HG03097 (cell line): Measurements from ENCODE around the gene OR1F1.
"Not testable (repeated sequence)": the region's sequence is repeated elsewhere in the genome, so short reads cannot be mapped to it uniquely, and the experiment has no call there.

ENCODE experiments used
- ATAC-seq: cut with Tn5 transposase; IDR thresholded peaks from one replicate; pipeline ENCODE4 v1.9.1; 2021; ENCODE audit not compliant: unreplicated experiment, low FRiP score

The OR1F1 gene

GRCh38 chr16:3195975-3196374, 8.0 kb downstream of the OR1F1 start:
- no peak for ATAC-seq

GRCh38 chr16:3197694-3198333, 9.8 kb downstream of the OR1F1 start:
- ATAC-seq = not testable (repeated sequence)

- no peak for ATAC-seq
These were observed 10.5 kb downstream of the OR1F1 start for GRCh38 chr16:3198334-3199072.

- ATAC-seq = no peak
These were observed 15.0 kb downstream of the OR1F1 start for GRCh38 chr16:3202903-3203539.

- not testable (repeated sequence) for ATAC-seq
These were observed 17.9 kb downstream of the OR1F1 start for GRCh38 chr16:3205939-3206338.

- ATAC-seq = no peak
These were observed 19.3 kb downstream of the OR1F1 start for GRCh38 chr16:3207086-3207953.

- ATAC-seq = no peak
These were observed 24.0 kb downstream of the OR1F1 start for GRCh38 chr16:3212006-3212405.

GRCh38 chr16:3212567-3212966, 24.6 kb downstream of the OR1F1 start:
- ATAC-seq = no peak

- no peak for ATAC-seq
These were observed 27.0 kb downstream of the OR1F1 start for GRCh38 chr16:3214904-3215600.

- ATAC-seq = no peak
These were observed 27.7 kb downstream of the OR1F1 start for GRCh38 chr16:3215601-3216262.

- no peak for ATAC-seq
These were observed 28.2 kb downstream of the OR1F1 start for GRCh38 chr16:3216263-3216640.

- ATAC-seq = no peak
These were observed 32.8 kb downstream of the OR1F1 start for GRCh38 chr16:3220839-3221238.

- ATAC-seq = no peak
These were observed 36.0 kb downstream of the OR1F1 start for GRCh38 chr16:3223913-3224515.

- peak; percentile 11 for ATAC-seq
These were observed 46.5 kb downstream of the OR1F1 start for GRCh38 chr16:3234543-3234856.

- peak; percentile 81 for ATAC-seq
These were observed 47.0 kb downstream of the OR1F1 start, which contains the start of gene ZNF200 for GRCh38 chr16:3234857-3235561. Gene ZNF200 (minus strand): TSS chr16:3235158. CDS start chr16:3233755, 1,403 bp downstream.

GRCh38 chr16:3235856-3236669, 48.1 kb downstream of the OR1F1 start:
- no peak for ATAC-seq

GRCh38 chr16:3241761-3242160, 53.8 kb downstream of the OR1F1 start:
- ATAC-seq = no peak

- no peak for ATAC-seq
These were observed 54.7 kb downstream of the OR1F1 start for GRCh38 chr16:3242709-3243108.
